ENCODE results near the gene CYP3A5. TPM values are rescaled to one million over a fixed set of nuclear protein-coding genes. Genes with fewer than 3 reads are reported as not detected.

CYP3A5 gene
- total and polyA plus RNA-seq, 2 of the 13 experiments (the other 11 are each of a cell fraction or from before 2014, with no cell fraction given), result 5.7 to 9.3 TPM

GRCh38 chr7:99679400-99680191 lies at the start of gene CYP3A5 (continued):
- peak; percentile 1; the same call in 1 of the 2 replicates for TF ChIP-seq PAXIP1 (CRISPR knock-in tag; conservative IDR thresholded peaks at IDR 0.05)
- peak; percentile 33 to 34; a peak in 1 of 4 replicates for TF ChIP-seq POLR2A (IDR thresholded peaks at IDR 0.05; ENCODE audit: insufficient read depth in 1 of 2, low read depth in 2 of 2, low read length in 2 of 2)
- no peak for TF ChIP-seq ZNF468 (CRISPR knock-in tag; IDR thresholded peaks at IDR 0.05)
- peak; percentile 60 for TF ChIP-seq ZNF143 (CRISPR knock-in tag; IDR thresholded peaks at IDR 0.05)

- Histone ChIP-seq H2AFZ (ENCODE audit: low read length) (no peak overlapping the region), H3K9ac (ENCODE audit: insufficient read depth, low read depth, low read length) (no peak overlapping the region), H3K4me2 (ENCODE audit: low read depth, low read length) (no peak overlapping the region), H3K36me3 (replicated peaks in 1 of 2; ENCODE audit: control insufficient read depth in 1 of 2, insufficient read depth in 2 of 2, low read length in 2 of 2) (no peaks in the 10 kb centered on the region), H3K9me3 (ENCODE audit: low read length) (no peaks in the 10 kb centered on the region), H3K4me3 (replicated peaks in 1 of 3; ENCODE audit: insufficient read depth in 1 of 3, low read depth in 2 of 3, low read length in 3 of 3) (no peak overlapping the region), H3K27me3 (ENCODE audit: control insufficient read depth in 1 of 2, insufficient read depth in 2 of 2, low read length in 2 of 2) (no peaks in the 10 kb centered on the region), H3K4me1 (ENCODE audit: insufficient read depth, low read length) (peaks cover 59% of the 10 kb centered on the region), H4K20me1 (ENCODE audit: insufficient read depth, low read length) (no peaks in the 10 kb centered on the region), H3K79me2 (ENCODE audit: insufficient read depth, low read length) (no peaks in the 10 kb centered on the region), H3K27ac (ENCODE audit: extremely low read length, insufficient read depth, low read length) (peak overlapping the region; percentile 91)
- intact Hi-C loops (cut with micrococcal nuclease; ENCODE audit: unreplicated experiment), result loop anchor here (1.0 kb wide), 1 partner anchor 34 kb away; no protein-coding TSS in a partner anchor
- FAIRE-seq, result no peak
- DNase-seq (ENCODE audit: low spot score), result no peak
- TF ChIP-seq ATF7 (IDR thresholded peaks at IDR 0.05) (no peak), ATF7 (CRISPR knock-in tag; IDR thresholded peaks at IDR 0.05) (no peak), MED1 (CRISPR knock-in tag; IDR thresholded peaks at IDR 0.05) (no peak), KDM1A (CRISPR knock-in tag; IDR thresholded peaks at IDR 0.05) (no peak), ZNF136 (CRISPR knock-in tag; IDR thresholded peaks at IDR 0.05; ENCODE audit: low read depth) (no peak), NR2C2 (CRISPR knock-in tag; IDR thresholded peaks at IDR 0.05; ENCODE audit: borderline replicate concordance) (no peak), NPAS2 (CRISPR knock-in tag; IDR thresholded peaks at IDR 0.05; ENCODE audit: borderline replicate concordance) (no peak), MYPOP (CRISPR knock-in tag; IDR thresholded peaks at IDR 0.05) (no peak), TBX2 (CRISPR knock-in tag; IDR thresholded peaks at IDR 0.05; ENCODE audit: borderline replicate concordance) (no peak), IKZF1 (IDR thresholded peaks at IDR 0.05) (no peak), ZBTB20 (CRISPR knock-in tag; IDR thresholded peaks at IDR 0.05; ENCODE audit: borderline replicate concordance, low read depth) (no peak), FOXA1 (IDR thresholded peaks at IDR 0.05) (no peak), FOXA1 (CRISPR knock-in tag; IDR thresholded peaks at IDR 0.05) (no peak)
- CTCF ChIA-PET (ENCODE audit: low intra/inter-chr PET ratio, low total read pairs), result no interaction called here
- BruUV-seq (replicated peaks), result no TSS peak
- in situ Hi-C loops (cut with HindIII; ENCODE audit: extremely low pct_ligation_motif_present, low pct_unique_long_range_greater_than_20kb), result no loop called here
- ATAC-seq, result no peak
- POLR2A ChIA-PET, result interaction anchor here (1.6 to 4.5 kb wide), 2 partner anchors 35 to 191 kb away, joined by 5 to 26 read pairs; partner anchors contain the start of gene TRIM4
- 96% methylated on average over 2 of the region's 2 CpGs for WGBS (ENCODE audit: low lambda C conversion rate)
Measured at GRCh38 chr7:99728615-99729014, 48.8 kb upstream of the CYP3A5 start.

Data from HepG2 (cell line).